ENCODE results near the gene KCNA5.

The KCNA5 gene

GRCh38 chr12:5012337-5012736, 31.3 kb upstream of the KCNA5 start:
- DNase-seq (no peak), ATAC-seq (ENCODE audit: insufficient read depth, low read depth) (no peak)
- no peak overlapping the region for H3K9ac ChIP-seq (ENCODE audit: low read depth, low read length)
- H4K20me1 ChIP-seq (ENCODE audit: insufficient read depth, low read length) = 0 out of 2 replicates have a peak, but pooled peaks cover 4% of the 10 kb centered on the region
- no peak overlapping the region for H2AFZ ChIP-seq (ENCODE audit: low read depth, low read length)
- no peak overlapping the region for H3K4me2 ChIP-seq (ENCODE audit: insufficient read depth, low read length)
- H3K4me3 ChIP-seq (ENCODE audit: low read depth in 1 of 2, low read length in 2 of 2) = no peak overlapping the region
- no peaks in the 10 kb centered on the region for H3K36me3 ChIP-seq (ENCODE audit: insufficient read depth, low read length)
- H3K79me2 ChIP-seq (ENCODE audit: insufficient read depth, low read length) = no peaks in the 10 kb centered on the region
- no peaks in the 10 kb centered on the region for H3K4me1 ChIP-seq (ENCODE audit: insufficient read depth, low read length)
- no peak overlapping the region for H3K27ac ChIP-seq (ENCODE audit: low read length)
- TF ChIP-seq CTCF (IDR thresholded peaks at IDR 0.05; ENCODE audit: borderline replicate concordance, extremely low read depth, low read length, poor library complexity, severe bottlenecking) (no peak), EZH2 (IDR thresholded peaks at IDR 0.05; ENCODE audit: borderline replicate concordance, low read depth, low read length, severe bottlenecking) (no peak)
- H3K27me3 ChIP-seq (ENCODE audit: insufficient read depth, low read length, poor library complexity) = peaks cover 29% of the 10 kb centered on the region
- H3K9me3 ChIP-seq (ENCODE audit: insufficient read depth, low read length, severe bottlenecking) = no peaks in the 10 kb centered on the region

- no peak for DNase-seq
- H3K27me3 ChIP-seq (ENCODE audit: insufficient read depth, low read length, poor library complexity) = peaks cover 29% of the 10 kb centered on the region
- no peak for ATAC-seq (ENCODE audit: insufficient read depth, low read depth)
Measured at GRCh38 chr12:5013266-5013730, 30.4 kb upstream of the KCNA5 start.

GRCh38 chr12:5014269-5014668, 29.4 kb upstream of the KCNA5 start:
- no peak overlapping the region for H3K4me3 ChIP-seq (ENCODE audit: low read depth in 1 of 2, low read length in 2 of 2)
- peaks cover 29% of the 10 kb centered on the region for H3K27me3 ChIP-seq (ENCODE audit: insufficient read depth, low read length, poor library complexity)
- H3K4me2 ChIP-seq (ENCODE audit: insufficient read depth, low read length) = no peak overlapping the region
- no peak overlapping the region for H3K27ac ChIP-seq (ENCODE audit: low read length)
- H3K9me3 ChIP-seq (ENCODE audit: insufficient read depth, low read length, severe bottlenecking) = no peaks in the 10 kb centered on the region
- H3K79me2 ChIP-seq (ENCODE audit: insufficient read depth, low read length) = no peaks in the 10 kb centered on the region
- H2AFZ ChIP-seq (ENCODE audit: low read depth, low read length) = no peak overlapping the region
- no peaks in the 10 kb centered on the region for H3K36me3 ChIP-seq (ENCODE audit: insufficient read depth, low read length)
- H3K4me1 ChIP-seq (ENCODE audit: insufficient read depth, low read length) = no peaks in the 10 kb centered on the region
- TF ChIP-seq CTCF (IDR thresholded peaks at IDR 0.05; ENCODE audit: borderline replicate concordance, extremely low read depth, low read length, poor library complexity, severe bottlenecking) = no peak
- no peak for TF ChIP-seq EZH2 (IDR thresholded peaks at IDR 0.05; ENCODE audit: borderline replicate concordance, low read depth, low read length, severe bottlenecking)
- 0 out of 2 replicates have a peak, but pooled peaks cover 4% of the 10 kb centered on the region for H4K20me1 ChIP-seq (ENCODE audit: insufficient read depth, low read length)
- no peak for ATAC-seq (ENCODE audit: insufficient read depth, low read depth)
- no peak for DNase-seq
- H3K9ac ChIP-seq (ENCODE audit: low read depth, low read length) = no peak overlapping the region

More at GRCh38 chr12:5013266-5013730, 30.4 kb upstream of the KCNA5 start:
- Histone ChIP-seq H3K36me3 (ENCODE audit: insufficient read depth, low read length) (no peaks in the 10 kb centered on the region), H3K9me3 (ENCODE audit: insufficient read depth, low read length, severe bottlenecking) (no peaks in the 10 kb centered on the region), H3K4me1 (ENCODE audit: insufficient read depth, low read length) (no peaks in the 10 kb centered on the region), H4K20me1 (ENCODE audit: insufficient read depth, low read length) (0 out of 2 replicates have a peak, but pooled peaks cover 4% of the 10 kb centered on the region), H3K4me2 (ENCODE audit: insufficient read depth, low read length) (no peak overlapping the region), H3K9ac (ENCODE audit: low read depth, low read length) (no peak overlapping the region), H3K27ac (ENCODE audit: low read length) (no peak overlapping the region), H3K4me3 (ENCODE audit: low read depth in 1 of 2, low read length in 2 of 2) (no peak overlapping the region), H3K79me2 (ENCODE audit: insufficient read depth, low read length) (no peaks in the 10 kb centered on the region), H2AFZ (ENCODE audit: low read depth, low read length) (no peak overlapping the region)
- TF ChIP-seq EZH2 (IDR thresholded peaks at IDR 0.05; ENCODE audit: borderline replicate concordance, low read depth, low read length, severe bottlenecking) (no peak), CTCF (IDR thresholded peaks at IDR 0.05; ENCODE audit: borderline replicate concordance, extremely low read depth, low read length, poor library complexity, severe bottlenecking) (no peak)
